ENCODE results near the gene CCDC83. TPM values are rescaled to one million over a fixed set of nuclear protein-coding genes. Genes with fewer than 3 reads are reported as not detected.
"Not testable (repeated sequence)": the region's sequence is repeated elsewhere in the genome, so short reads cannot be mapped to it uniquely, and the experiment has no call there.

CCDC83 gene
- total RNA-seq, 4 donors from 2014 or later, result not detected

- WGBS, 2 donors, result 60 to 61% methylated on average over 2 of the region's 2 CpGs
- no peak for TF ChIP-seq CTCF (IDR thresholded peaks at IDR 0.05)
- TF ChIP-seq POLR2A (IDR thresholded peaks at IDR 0.05), result no peak
- no peak for TF ChIP-seq EP300 (IDR thresholded peaks at IDR 0.05)
- no peaks in the 10 kb centered on the region for H3K27me3 ChIP-seq
- no peaks in the 10 kb centered on the region for H3K36me3 ChIP-seq
- H3K4me3 ChIP-seq, result no peak overlapping the region
- no peak for DNase-seq (ENCODE audit: low spot score in 2 of 2)
- H3K9me3 ChIP-seq, result peaks cover 0 to 6% (median 0%) of the 10 kb centered on the region in 4 donors
- H3K4me1 ChIP-seq, result no peaks in the 10 kb centered on the region
- H3K27ac ChIP-seq, result no peak overlapping the region
These were observed 10.6 kb upstream of the CCDC83 start for GRCh38 chr11:85844439-85845123.

GRCh38 chr11:85845124-85845631 lies 10.0 kb upstream of the CCDC83 start:
- Histone ChIP-seq H3K27me3 (no peaks in the 10 kb centered on the region), H3K4me1 (no peaks in the 10 kb centered on the region), H3K36me3 (no peaks in the 10 kb centered on the region), H3K27ac (no peak overlapping the region), H3K9me3 (peaks cover 0 to 6% (median 0%) of the 10 kb centered on the region in 4 donors), H3K4me3 (no peak overlapping the region)
- WGBS, 2 donors, result 96 to 97% methylated on average over 1 of the region's 1 CpG
- DNase-seq (ENCODE audit: low spot score in 2 of 2), result no peak
- TF ChIP-seq EP300 (IDR thresholded peaks at IDR 0.05) (no peak), CTCF (IDR thresholded peaks at IDR 0.05) (no peak), POLR2A (IDR thresholded peaks at IDR 0.05) (no peak)

- no peak overlapping the region for H3K27ac ChIP-seq
- TF ChIP-seq EP300 (IDR thresholded peaks at IDR 0.05) (no peak), POLR2A (IDR thresholded peaks at IDR 0.05) (no peak), CTCF (IDR thresholded peaks at IDR 0.05) (no peak)
- H3K4me1 ChIP-seq, result no peaks in the 10 kb centered on the region
- peaks cover 0 to 6% (median 0%) of the 10 kb centered on the region in 4 donors for H3K9me3 ChIP-seq
- H3K4me3 ChIP-seq, result no peak overlapping the region
- no peak for DNase-seq (ENCODE audit: low spot score in 2 of 2)
- no peaks in the 10 kb centered on the region for H3K36me3 ChIP-seq
- no peaks in the 10 kb centered on the region for H3K27me3 ChIP-seq
These were observed 7.7 kb upstream of the CCDC83 start for GRCh38 chr11:85847436-85847835.

- Histone ChIP-seq H3K9me3 (peaks cover 0 to 6% (median 0%) of the 10 kb centered on the region in 4 donors), H3K4me3 (no peak overlapping the region), H3K27me3 (no peaks in the 10 kb centered on the region), H3K27ac (no peak overlapping the region), H3K4me1 (no peaks in the 10 kb centered on the region), H3K36me3 (no peaks in the 10 kb centered on the region)
- no peak for TF ChIP-seq CTCF (IDR thresholded peaks at IDR 0.05)
- TF ChIP-seq EP300 (IDR thresholded peaks at IDR 0.05), result no peak
- TF ChIP-seq POLR2A (IDR thresholded peaks at IDR 0.05), result no peak
- no peak for DNase-seq (ENCODE audit: low spot score in 2 of 2)
- 95% methylated on average over 3 of the region's 3 CpGs for WGBS, 2 donors
These were observed 7.2 kb upstream of the CCDC83 start for GRCh38 chr11:85848006-85848405.

- Histone ChIP-seq H3K27ac (no peak overlapping the region), H3K4me1 (no peaks in the 10 kb centered on the region), H3K27me3 (no peaks in the 10 kb centered on the region), H3K9me3 (peaks cover 0 to 6% (median 0%) of the 10 kb centered on the region in 4 donors), H3K4me3 (no peak overlapping the region), H3K36me3 (no peaks in the 10 kb centered on the region)
- no peak for DNase-seq (ENCODE audit: low spot score in 2 of 2)
- TF ChIP-seq EP300 (IDR thresholded peaks at IDR 0.05), result no peak
- TF ChIP-seq CTCF (IDR thresholded peaks at IDR 0.05), result no peak
- TF ChIP-seq POLR2A (IDR thresholded peaks at IDR 0.05), result no peak
- 91 to 92% methylated on average over 2 of the region's 2 CpGs for WGBS, 2 donors
These were observed 6.6 kb upstream of the CCDC83 start for GRCh38 chr11:85848556-85848955.

- not testable (repeated sequence) for H3K27ac ChIP-seq; H3K36me3 ChIP-seq; DNase-seq (ENCODE audit: low spot score in 2 of 2); H3K9me3 ChIP-seq; H3K27me3 ChIP-seq; H3K4me3 ChIP-seq
- peaks cover 0 to 15% (median 2%) of the 10 kb centered on the region in 4 donors for H3K4me1 ChIP-seq
- WGBS, 2 donors, result 98 to 99% methylated on average over 25 to 31 of the region's 33 CpGs
These were observed 2.4 kb upstream of the CCDC83 start for GRCh38 chr11:85852754-85853153.

- 95% methylated on average over 7 of the region's 7 CpGs for whole genome bisulfite sequencing, 2 donors
- H3K27ac ChIP-seq; H3K27me3 ChIP-seq; DNase-seq (ENCODE audit: low spot score in 2 of 2); H3K36me3 ChIP-seq; H3K4me3 ChIP-seq; H3K9me3 ChIP-seq: not testable (repeated sequence)
- H3K4me1 ChIP-seq, result peaks cover 0 to 15% (median 2%) of the 10 kb centered on the region in 4 donors
These were observed 1.6 kb upstream of the CCDC83 start for GRCh38 chr11:85853541-85853940.
